ENCODE results near the gene IP6K3.

Gene IP6K3

DNA sequence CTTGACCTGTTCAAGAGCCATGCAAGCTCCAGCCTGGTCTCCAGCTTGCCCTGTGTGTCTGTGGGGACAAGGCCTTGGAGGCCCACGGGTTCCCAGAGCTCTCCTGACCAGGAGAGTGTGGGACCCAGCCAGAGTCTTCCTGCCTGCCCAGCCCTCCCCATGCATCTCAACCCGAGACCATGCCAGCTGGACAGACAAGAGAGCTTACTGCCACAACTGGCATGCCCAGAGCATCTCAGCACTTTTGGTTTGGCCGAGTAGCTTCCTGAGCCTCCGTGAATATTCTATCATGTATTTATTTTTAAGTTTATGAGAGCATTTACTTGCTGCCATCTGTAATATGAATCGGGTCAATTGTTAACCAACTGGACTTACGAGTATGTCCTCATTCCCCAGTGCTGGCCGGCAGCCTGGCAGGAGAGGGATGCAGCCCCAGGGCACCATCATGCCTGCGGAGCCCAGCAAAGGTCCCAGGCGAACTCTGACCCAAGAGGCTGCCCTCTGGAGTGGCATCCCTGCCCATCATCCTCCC is 14.9 kb downstream of the IP6K3 start:
- H3K36me3 ChIP-seq, result no peaks in the 10 kb centered on the region
- no peaks in the 10 kb centered on the region for H3K9me3 ChIP-seq (ENCODE audit: severe bottlenecking)
- H3K27me3 ChIP-seq (ENCODE audit: insufficient read depth, low read depth, severe bottlenecking), result no peaks in the 10 kb centered on the region
- no peak overlapping the region for H3K4me3 ChIP-seq (ENCODE audit: low read depth, low read length)
- no peak for DNase-seq
- TF ChIP-seq, protein P1, sequence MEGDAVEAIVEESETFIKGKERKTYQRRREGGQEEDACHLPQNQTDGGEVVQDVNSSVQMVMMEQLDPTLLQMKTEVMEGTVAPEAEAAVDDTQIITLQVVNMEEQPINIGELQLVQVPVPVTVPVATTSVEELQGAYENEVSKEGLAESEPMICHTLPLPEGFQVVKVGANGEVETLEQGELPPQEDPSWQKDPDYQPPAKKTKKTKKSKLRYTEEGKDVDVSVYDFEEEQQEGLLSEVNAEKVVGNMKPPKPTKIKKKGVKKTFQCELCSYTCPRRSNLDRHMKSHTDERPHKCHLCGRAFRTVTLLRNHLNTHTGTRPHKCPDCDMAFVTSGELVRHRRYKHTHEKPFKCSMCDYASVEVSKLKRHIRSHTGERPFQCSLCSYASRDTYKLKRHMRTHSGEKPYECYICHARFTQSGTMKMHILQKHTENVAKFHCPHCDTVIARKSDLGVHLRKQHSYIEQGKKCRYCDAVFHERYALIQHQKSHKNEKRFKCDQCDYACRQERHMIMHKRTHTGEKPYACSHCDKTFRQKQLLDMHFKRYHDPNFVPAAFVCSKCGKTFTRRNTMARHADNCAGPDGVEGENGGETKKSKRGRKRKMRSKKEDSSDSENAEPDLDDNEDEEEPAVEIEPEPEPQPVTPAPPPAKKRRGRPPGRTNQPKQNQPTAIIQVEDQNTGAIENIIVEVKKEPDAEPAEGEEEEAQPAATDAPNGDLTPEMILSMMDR (IDR thresholded peaks at IDR 0.05; ENCODE audit: low read depth, low read length), result no peak
- no peak overlapping the region for H3K27ac ChIP-seq

DNA sequence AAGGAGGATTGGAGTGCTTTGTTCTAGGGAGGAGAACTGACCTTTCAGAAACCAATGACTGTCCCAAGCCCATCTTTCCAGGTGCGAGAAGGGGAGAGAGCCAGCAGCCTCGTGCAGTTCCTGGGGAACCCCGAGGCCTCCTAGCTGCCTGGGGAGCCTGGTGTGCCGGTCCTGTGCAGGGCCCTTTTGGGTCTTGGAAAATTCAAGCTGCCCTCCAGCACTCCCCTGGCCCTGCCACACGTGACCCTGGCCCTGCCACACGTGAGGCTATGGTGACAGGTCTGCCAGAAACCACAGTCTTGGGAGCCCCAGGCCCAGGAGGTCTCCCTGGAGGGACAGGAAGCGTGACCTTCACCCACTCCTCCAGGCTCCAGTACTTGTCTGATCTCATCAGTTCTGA is 15.7 kb downstream of the IP6K3 start:
- no peaks in the 10 kb centered on the region for H3K27me3 ChIP-seq (ENCODE audit: insufficient read depth, low read depth, severe bottlenecking)
- no peak for DNase-seq
- H3K4me3 ChIP-seq (ENCODE audit: low read depth, low read length), result no peak overlapping the region
- TF ChIP-seq, protein P1 (IDR thresholded peaks at IDR 0.05; ENCODE audit: low read depth, low read length), result no peak
- no peaks in the 10 kb centered on the region for H3K36me3 ChIP-seq
- no peak overlapping the region for H3K27ac ChIP-seq
- H3K9me3 ChIP-seq (ENCODE audit: severe bottlenecking), result no peaks in the 10 kb centered on the region

- peak; percentile 55 for DNase-seq
- H3K27ac ChIP-seq, result no peak overlapping the region
- H3K4me3 ChIP-seq (ENCODE audit: low read depth, low read length), result no peak overlapping the region
- TF ChIP-seq, protein P1 (IDR thresholded peaks at IDR 0.05; ENCODE audit: low read depth, low read length), result no peak
- no peaks in the 10 kb centered on the region for H3K27me3 ChIP-seq (ENCODE audit: insufficient read depth, low read depth, severe bottlenecking)
- H3K36me3 ChIP-seq, result no peaks in the 10 kb centered on the region
- no peaks in the 10 kb centered on the region for H3K9me3 ChIP-seq (ENCODE audit: severe bottlenecking)
These were observed 16.1 kb downstream of the IP6K3 start for GRCh38 chr6:33730611-33731010.

DNA sequence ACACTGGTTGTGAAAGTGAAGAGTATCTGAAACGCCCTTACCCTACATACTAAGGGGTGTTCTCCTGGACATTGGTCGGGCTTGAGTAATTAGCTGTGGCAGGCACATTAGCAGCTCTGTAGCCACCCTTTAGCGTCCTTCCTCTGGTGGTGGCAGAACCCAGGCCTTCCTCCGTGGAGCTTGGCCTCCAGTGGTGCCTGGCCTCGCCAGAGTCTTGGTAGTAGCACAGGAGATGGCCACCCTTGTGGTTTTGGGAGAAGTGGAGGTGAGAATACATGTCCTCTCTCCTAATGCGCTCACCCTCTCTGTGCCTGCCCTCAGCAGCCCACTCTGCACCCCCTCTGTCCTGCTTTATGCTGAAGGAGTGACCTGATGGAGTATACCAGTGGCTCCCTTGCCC is 17.6 kb downstream of the IP6K3 start:
- no peak for DNase-seq
- TF ChIP-seq, protein P1 (IDR thresholded peaks at IDR 0.05; ENCODE audit: low read depth, low read length), result no peak

DNA sequence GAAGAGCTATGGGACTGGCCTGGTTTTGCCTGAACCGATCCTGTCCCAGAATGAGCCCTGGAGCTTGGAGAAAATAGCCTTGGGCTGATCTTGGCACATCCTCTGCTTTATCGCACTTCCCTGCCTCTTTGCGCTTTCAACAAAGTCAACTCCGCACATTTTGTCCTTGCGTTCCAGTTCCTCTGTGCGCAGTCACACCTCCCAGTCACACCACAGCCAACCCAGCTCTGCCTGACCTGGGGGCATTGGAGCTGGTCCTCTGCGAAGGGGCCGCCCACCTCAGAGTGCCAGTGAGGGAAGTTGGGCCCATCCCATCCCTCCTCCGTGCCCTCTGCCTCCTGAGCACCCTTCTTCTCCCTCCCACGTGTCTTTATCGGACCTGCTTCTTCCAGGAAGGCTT is 18.3 kb downstream of the IP6K3 start:
- no peak overlapping the region for H3K4me3 ChIP-seq (ENCODE audit: low read depth, low read length)
- TF ChIP-seq, protein P1 (IDR thresholded peaks at IDR 0.05; ENCODE audit: low read depth, low read length), result no peak
- DNase-seq, result no peak
- H3K27me3 ChIP-seq (ENCODE audit: insufficient read depth, low read depth, severe bottlenecking), result no peaks in the 10 kb centered on the region
- no peaks in the 10 kb centered on the region for H3K36me3 ChIP-seq
- H3K9me3 ChIP-seq (ENCODE audit: severe bottlenecking), result no peaks in the 10 kb centered on the region
- H3K27ac ChIP-seq, result no peak overlapping the region

More for the DNA sequence above, 17.6 kb downstream of the IP6K3 start:
- Histone ChIP-seq H3K27me3 (ENCODE audit: insufficient read depth, low read depth, severe bottlenecking) (no peaks in the 10 kb centered on the region), H3K27ac (no peak overlapping the region), H3K9me3 (ENCODE audit: severe bottlenecking) (no peaks in the 10 kb centered on the region), H3K36me3 (no peaks in the 10 kb centered on the region), H3K4me3 (ENCODE audit: low read depth, low read length) (no peak overlapping the region)

GRCh38 chr6:33727932-33728331 is 18.8 kb downstream of the IP6K3 start:
- Histone ChIP-seq H3K4me3 (ENCODE audit: low read depth, low read length) (no peak overlapping the region), H3K27me3 (ENCODE audit: insufficient read depth, low read depth, severe bottlenecking) (no peaks in the 10 kb centered on the region), H3K36me3 (no peaks in the 10 kb centered on the region), H3K27ac (no peak overlapping the region), H3K9me3 (ENCODE audit: severe bottlenecking) (no peaks in the 10 kb centered on the region)
- DNase-seq, result no peak
- TF ChIP-seq, protein P1 (IDR thresholded peaks at IDR 0.05; ENCODE audit: low read depth, low read length), result no peak
